Type B pancreatic cell (in vitro differentiated cells): ENCODE data around the gene KCNK17. TPM values are rescaled to one million over a fixed set of nuclear protein-coding genes. Genes with fewer than 3 reads are reported as not detected.

ENCODE experiments used
- DNase-seq: peaks from one replicate; pipeline ENCODE4 v3.0.0; 2021; ENCODE audit warnings: mixed read lengths; ENCODE audit not compliant: unreplicated experiment; ENCODE audit errors: extremely low spot score
- H3K27ac Mint-ChIP-seq: 2 replicates; pipeline ENCODE4 v1.8.0; 2021; ENCODE audit warnings: mild to moderate bottlenecking, mixed read lengths
- H3K27me3 Mint-ChIP-seq: 2 replicates; pipeline ENCODE4 v1.8.0; 2021; ENCODE audit warnings: mixed read lengths
- H3K36me3 Mint-ChIP-seq: 2 replicates; pipeline ENCODE4 v1.8.0; 2021; ENCODE audit warnings: mixed read lengths
- H3K4me1 Mint-ChIP-seq: one replicate; pipeline ENCODE4 v1.8.0; 2021; ENCODE audit warnings: mixed read lengths; ENCODE audit not compliant: unreplicated experiment
- H3K4me3 Mint-ChIP-seq: 2 replicates; pipeline ENCODE4 v1.8.0; 2021; ENCODE audit warnings: mild to moderate bottlenecking, mixed read lengths
- H3K9me3 Mint-ChIP-seq: 2 replicates; pipeline ENCODE4 v1.8.0; 2021; ENCODE audit warnings: mixed read lengths
- total RNA-seq: library from RNA; stranded (reverse); gene quantifications from 2 replicates; pipeline ENCODE4 v1.2.1, GENCODE V29; 2021; ENCODE audit warnings: low replicate concordance
- TF ChIP-seq, protein P1 (sequence below): fragments of 200-600 bp; sonication (generic); conservative IDR thresholded peaks from 2 replicates; pipeline ENCODE4 v1.5.0; 2021; ENCODE audit warnings: antibody characterized with exemption, mild to moderate bottlenecking

KCNK17 gene
- total RNA-seq, 1 donor from 2014 or later, result 9.9 TPM

DNA sequence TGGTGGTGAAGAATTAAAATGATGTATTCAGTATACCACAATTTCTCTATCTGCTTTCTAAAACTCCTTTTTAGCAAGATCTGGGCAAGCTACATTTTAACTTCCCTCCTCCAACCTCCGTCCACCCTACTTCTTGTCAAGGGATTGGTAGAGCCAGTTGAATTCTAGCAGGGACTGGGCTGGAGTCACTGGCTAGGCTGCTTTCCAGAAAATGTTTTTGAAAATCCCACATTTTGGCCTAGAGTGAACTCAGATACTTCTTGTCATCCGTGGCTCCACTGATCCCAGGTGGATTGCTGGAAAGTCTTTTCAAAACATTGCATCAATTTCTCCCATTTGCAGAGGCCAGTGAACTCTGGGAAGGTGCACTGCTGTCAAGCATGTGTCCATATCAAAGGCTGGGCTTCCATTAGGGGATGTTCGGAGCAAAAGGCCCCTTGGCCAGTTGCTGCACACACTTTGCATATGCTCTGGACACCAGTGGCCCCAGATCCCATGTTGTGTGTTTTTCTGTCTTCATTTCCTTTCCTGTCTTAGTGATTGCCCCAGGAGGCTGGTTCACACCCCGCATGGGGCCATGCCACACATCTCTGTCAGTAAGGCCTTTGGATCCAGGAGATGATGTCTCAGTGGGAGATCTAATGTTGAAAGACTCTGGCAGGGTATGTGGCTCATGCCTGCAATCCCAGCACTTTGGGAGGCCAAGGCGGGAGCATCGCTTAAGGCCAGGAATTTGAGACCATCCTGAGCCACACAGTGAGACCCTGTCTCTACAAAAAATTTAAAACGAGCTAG lies 19.6 kb upstream of the KCNK17 start:
- Mint-ChIP-seq H3K27ac (no peak overlapping the region), H3K9me3 (no peaks in the 10 kb centered on the region), H3K27me3 (peaks cover 28% of the 10 kb centered on the region), H3K36me3 (no peaks in the 10 kb centered on the region), H3K4me3 (no peak overlapping the region), H3K4me1 (peaks cover 9% of the 10 kb centered on the region)
- no peak for DNase-seq
- TF ChIP-seq, protein P1, sequence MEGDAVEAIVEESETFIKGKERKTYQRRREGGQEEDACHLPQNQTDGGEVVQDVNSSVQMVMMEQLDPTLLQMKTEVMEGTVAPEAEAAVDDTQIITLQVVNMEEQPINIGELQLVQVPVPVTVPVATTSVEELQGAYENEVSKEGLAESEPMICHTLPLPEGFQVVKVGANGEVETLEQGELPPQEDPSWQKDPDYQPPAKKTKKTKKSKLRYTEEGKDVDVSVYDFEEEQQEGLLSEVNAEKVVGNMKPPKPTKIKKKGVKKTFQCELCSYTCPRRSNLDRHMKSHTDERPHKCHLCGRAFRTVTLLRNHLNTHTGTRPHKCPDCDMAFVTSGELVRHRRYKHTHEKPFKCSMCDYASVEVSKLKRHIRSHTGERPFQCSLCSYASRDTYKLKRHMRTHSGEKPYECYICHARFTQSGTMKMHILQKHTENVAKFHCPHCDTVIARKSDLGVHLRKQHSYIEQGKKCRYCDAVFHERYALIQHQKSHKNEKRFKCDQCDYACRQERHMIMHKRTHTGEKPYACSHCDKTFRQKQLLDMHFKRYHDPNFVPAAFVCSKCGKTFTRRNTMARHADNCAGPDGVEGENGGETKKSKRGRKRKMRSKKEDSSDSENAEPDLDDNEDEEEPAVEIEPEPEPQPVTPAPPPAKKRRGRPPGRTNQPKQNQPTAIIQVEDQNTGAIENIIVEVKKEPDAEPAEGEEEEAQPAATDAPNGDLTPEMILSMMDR, result no peak

DNA sequence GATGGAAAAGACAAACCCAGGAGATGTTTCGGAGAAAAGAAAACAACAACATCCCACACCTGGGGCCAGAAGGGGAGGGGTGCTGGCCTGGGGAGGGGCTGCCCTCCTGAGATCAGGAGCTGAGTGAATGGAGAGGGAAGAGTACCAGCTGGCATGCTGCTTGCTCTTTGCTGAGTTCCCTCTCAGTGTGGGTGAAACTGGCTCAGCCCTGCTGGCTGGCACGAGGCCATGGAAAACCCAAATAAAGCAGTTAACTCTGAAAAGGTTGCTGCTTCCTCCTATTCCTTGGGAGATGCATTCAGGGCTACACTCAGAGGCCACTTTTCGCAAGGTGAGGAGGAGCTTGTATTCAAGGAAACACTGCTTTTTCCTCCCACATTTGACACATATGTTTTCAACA lies 16.3 kb upstream of the KCNK17 start:
- Mint-ChIP-seq H3K27me3 (peaks cover 32% of the 10 kb centered on the region), H3K27ac (no peak overlapping the region), H3K4me3 (no peak overlapping the region), H3K9me3 (no peaks in the 10 kb centered on the region), H3K36me3 (no peaks in the 10 kb centered on the region), H3K4me1 (peaks cover 11% of the 10 kb centered on the region)
- TF ChIP-seq, protein P1, result no peak
- DNase-seq, result no peak

DNA sequence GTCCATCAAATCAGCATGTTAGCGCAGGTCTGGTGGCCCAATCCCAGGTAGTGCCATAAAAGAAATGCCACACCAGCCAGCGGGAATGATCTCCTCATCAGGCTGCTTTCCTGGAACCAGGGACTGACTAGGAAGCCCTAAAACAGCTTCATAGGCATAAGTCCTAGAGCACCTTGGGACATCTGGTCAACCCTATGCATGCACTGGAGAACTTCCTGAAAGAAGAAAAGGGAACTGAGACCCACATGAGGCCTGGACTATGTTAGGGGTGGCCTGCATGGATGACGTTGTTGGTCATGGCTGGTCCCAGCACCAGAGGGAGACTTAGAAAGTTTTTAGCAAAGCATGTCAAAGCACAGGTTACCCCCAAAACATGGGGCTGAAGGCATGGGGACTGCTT lies 15.8 kb upstream of the KCNK17 start:
- Mint-ChIP-seq H3K27me3 (peaks cover 35% of the 10 kb centered on the region), H3K4me3 (no peak overlapping the region), H3K36me3 (no peaks in the 10 kb centered on the region), H3K4me1 (peaks cover 11% of the 10 kb centered on the region), H3K9me3 (no peaks in the 10 kb centered on the region), H3K27ac (no peak overlapping the region)
- TF ChIP-seq, protein P1, result no peak
- no peak for DNase-seq

DNA sequence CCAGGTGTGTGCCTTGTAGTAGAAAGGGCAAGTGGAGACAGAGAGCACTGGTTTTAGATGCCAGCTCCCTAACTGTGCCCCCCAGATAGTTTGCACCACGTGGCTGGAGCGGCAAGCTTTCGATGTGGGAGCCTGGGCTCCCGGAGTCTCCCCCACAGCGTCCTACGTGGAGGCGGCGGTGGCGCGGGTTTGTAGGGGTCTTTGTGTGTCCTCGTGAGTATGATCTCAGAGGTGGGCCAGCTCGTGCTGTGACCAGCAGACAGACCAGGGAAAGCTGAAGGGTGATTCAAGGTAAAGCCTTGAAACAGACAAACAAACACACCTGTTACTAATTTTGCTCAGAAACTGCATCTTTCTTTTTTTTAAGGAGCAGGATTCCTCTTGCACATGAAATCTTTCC lies 13.8 kb upstream of the KCNK17 start:
- peak overlapping the region; percentile 40 for H3K27ac Mint-ChIP-seq
- H3K4me3 Mint-ChIP-seq, result no peak overlapping the region
- H3K9me3 Mint-ChIP-seq, result no peaks in the 10 kb centered on the region
- H3K4me1 Mint-ChIP-seq, result peaks cover 11% of the 10 kb centered on the region
- H3K27me3 Mint-ChIP-seq, result peaks cover 32% of the 10 kb centered on the region
- TF ChIP-seq, protein P1, result no peak
- DNase-seq, result no peak
- H3K36me3 Mint-ChIP-seq, result no peaks in the 10 kb centered on the region

DNA sequence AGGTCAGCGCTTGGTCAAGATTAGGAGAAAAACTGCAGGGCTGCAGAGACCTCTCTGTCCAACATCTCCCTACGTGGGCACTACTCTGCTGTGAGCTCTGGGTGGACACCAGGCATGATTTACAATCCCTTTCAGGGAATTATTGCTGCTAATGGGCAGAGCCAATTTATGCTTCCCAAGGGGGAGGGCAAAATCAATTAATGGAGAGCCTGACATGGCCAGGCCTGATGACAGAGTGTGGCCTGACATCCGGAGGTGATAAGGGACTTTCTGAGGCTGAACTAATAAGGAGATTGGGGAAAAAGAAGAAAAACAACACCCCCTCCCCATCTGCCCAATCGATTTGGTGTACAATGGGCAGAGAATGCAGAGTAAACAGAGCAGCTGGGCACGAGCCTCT lies 13.3 kb upstream of the KCNK17 start:
- no peaks in the 10 kb centered on the region for H3K36me3 Mint-ChIP-seq
- H3K4me1 Mint-ChIP-seq, result peaks cover 11% of the 10 kb centered on the region
- no peak for DNase-seq
- TF ChIP-seq, protein P1, result no peak
- no peaks in the 10 kb centered on the region for H3K9me3 Mint-ChIP-seq
- H3K27ac Mint-ChIP-seq, result peak overlapping the region; percentile 40
- H3K4me3 Mint-ChIP-seq, result no peak overlapping the region
- peaks cover 28% of the 10 kb centered on the region for H3K27me3 Mint-ChIP-seq
